NCI-H345 (cell line): ENCODE measurements around the gene GPR137C.
A peak's percentile ranks its signal among the peaks of the same experiment; 100 is the strongest.
"Not testable (repeated sequence)": the region's sequence is repeated elsewhere in the genome, so short reads cannot be mapped to it uniquely, and the experiment has no call there.

Experiments used
- DNase-seq: peaks from one replicate; lab custom pipeline; 2025; lab: John Stamatoyannopoulos, UW

GPR137C gene

DNA sequence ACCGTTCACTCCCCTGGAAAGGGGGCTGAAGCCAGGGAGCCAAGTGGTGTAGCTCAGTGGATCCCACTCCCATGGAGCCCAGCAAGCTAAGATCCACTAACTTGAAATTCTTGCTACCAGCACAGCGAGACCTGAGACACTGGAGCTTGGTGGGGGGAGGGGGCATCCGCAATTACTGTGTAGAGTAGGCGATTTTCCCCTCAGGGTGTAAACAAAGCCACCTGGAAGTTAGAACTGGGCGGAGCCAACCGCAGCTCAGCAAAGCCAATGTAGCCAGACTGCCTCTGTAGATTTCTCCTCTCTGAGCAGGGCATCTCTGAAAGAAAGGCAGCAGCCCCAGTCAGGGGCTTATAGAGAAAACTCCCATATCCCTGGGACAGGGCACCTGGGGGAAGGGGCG is 15.8 kb downstream of the GPR137C start:
- not testable (repeated sequence) for DNase-seq

- DNase-seq: no peak
These were observed 23.2 kb downstream of the GPR137C start for GRCh38 chr14:52575858-52576257.

- DNase-seq: no peak
These were observed 30.9 kb downstream of the GPR137C start for GRCh38 chr14:52583544-52583943.

GRCh38 chr14:52589646-52590045 is 37.0 kb downstream of the GPR137C start:
- no peak for DNase-seq

- no peak for DNase-seq
These were observed 37.7 kb downstream of the GPR137C start for GRCh38 chr14:52590318-52590717.

DNA sequence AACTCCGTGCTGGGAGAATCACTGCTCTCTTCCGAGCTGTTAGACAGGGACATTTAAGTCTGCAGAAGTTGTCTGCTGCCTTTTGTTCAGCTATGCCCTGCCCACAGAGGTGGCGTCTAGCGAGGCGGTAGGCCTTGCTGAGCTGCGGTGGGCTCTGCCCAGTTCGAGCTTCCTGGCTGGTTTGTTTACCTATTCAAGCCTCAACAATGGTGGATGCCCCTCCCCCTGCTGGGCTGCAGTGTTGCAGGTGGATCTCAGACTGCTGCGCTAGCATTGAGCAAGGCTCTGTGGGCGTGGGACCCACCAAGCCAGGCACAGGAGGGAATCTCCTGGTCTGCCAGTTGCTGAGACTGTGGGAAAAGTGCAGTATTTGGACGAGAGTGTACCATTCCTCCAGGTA is 43.7 kb downstream of the GPR137C start:
- peak; percentile 94 for DNase-seq

DNA sequence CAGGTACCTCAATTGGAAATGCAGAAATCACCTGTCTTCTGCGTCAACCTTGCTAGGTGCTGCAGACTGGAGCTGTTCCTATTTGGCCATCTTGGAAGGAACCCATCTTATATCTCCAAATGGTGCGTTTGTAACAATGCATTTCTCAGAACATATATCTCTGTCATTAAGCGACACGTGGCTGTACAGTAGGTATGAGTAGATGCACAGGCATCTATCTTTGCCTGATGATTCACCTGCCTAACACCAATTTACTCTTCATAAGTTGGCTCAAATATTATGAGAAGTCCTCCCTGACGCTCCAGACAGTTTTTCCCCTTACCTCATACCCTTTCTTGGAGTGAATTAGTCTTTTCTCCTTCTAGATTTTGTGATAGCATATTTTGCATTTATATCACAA is 44.2 kb downstream of the GPR137C start:
- DNase-seq: no peak

- no peak for DNase-seq
These were observed 45.9 kb downstream of the GPR137C start for GRCh38 chr14:52598568-52598967.

GRCh38 chr14:52599974-52600373 is 47.3 kb downstream of the GPR137C start:
- no peak for DNase-seq

DNA sequence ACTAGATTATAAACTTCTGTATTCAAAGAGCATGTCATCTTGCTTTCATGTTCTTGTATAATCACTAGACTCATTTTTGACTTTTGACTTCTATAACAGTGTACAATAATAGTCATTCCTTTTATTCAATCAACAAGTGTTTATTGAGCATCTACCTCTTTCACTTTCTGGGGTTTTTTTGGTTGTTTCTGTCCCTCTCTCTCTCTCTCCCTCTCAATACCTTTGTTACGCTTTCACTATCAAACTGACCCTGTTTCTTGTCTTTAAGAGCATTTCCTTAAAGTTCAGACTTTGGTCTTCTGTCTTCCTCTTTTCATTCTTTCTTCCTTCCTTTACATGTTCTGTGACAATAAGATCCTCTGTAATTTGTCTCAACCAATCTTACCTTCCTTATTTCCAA is 49.5 kb downstream of the GPR137C start:
- no peak for DNase-seq

- no peak for DNase-seq
These were observed 54.4 kb downstream of the GPR137C start for GRCh38 chr14:52607061-52607460.

- no peak for DNase-seq
These were observed 56.9 kb downstream of the GPR137C start for GRCh38 chr14:52609445-52610044.

DNA sequence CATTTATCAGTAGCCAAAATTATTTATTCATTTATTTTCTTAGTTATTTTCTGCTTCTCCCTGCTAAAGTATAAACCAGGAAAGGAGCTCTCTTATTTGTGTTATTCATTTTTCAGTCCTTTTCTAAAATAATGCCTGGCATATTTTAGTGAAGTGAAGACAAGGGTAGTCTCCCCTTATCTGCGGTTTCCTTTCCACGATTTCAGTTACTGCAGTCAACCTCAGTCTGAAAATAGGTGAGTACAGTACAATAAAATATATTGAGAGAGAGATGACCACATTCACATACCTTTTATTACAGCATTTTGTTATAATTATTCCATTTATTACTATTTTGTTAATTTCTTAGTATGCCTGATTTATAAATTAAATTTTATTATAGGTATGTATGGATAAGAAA is 57.6 kb downstream of the GPR137C start:
- DNase-seq: no peak

DNA sequence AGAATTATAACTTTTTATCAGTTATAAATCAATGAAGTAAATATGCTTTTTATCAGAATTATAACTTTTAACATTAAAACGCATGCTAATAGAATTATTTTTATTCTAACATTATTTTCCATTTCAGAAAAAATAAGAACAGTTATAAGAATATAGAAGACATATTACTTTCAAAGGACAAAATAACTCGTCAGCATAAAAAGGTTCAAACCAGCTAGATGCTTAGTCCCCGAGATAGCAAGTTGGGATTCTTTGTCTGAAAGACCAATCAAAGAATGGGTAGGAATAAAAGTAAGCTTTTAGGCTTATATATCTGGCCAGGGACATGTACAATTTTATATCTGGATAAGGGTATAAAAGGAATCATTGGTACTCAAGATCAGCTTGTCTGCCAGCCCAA is 66.0 kb downstream of the GPR137C start:
- no peak for DNase-seq

DNA sequence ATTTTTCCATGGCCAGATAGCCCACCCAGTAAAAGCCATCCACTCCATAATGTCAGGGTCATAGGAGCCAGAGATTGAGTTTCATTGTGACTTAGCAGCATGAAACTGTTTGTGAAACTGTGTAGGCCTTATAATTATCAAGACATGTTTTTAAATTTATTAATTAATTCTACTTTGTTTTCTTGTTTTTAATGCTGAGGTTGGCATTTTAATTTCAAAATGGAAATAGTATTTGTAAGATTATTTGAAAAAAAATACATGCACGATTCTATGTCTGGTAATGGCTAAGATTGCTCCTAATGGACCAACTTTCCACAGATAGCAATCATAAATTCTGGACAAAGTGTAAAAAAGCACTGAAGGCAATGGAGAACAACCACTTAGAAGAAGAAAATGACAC is 67.1 kb downstream of the GPR137C start:
- DNase-seq: no peak

- no peak for DNase-seq
These were observed 87.5 kb downstream of the GPR137C start for GRCh38 chr14:52640137-52640536.

DNA sequence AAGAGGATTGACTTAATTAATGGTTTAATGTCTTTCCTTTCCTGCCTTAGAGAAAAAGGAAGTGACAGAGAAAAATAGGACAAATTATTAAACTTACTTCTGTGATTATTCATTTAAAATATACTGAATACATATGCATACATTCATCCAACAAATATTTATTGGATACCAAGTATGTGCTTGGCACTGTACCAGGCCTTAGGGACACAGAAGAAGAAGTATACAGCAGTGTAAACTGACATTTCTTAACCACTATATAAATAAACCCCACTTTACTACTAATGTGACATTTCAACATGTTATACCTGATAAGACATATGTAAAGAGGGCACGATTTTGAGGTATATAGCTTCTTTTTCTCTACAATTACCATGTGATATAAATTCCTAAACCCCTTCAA is 89.1 kb downstream of the GPR137C start:
- no peak for DNase-seq

- no peak for DNase-seq
These were observed 96.9 kb downstream of the GPR137C start for GRCh38 chr14:52649511-52649910.

- DNase-seq: no peak
These were observed 98.1 kb downstream of the GPR137C start for GRCh38 chr14:52650774-52651173.

DNA sequence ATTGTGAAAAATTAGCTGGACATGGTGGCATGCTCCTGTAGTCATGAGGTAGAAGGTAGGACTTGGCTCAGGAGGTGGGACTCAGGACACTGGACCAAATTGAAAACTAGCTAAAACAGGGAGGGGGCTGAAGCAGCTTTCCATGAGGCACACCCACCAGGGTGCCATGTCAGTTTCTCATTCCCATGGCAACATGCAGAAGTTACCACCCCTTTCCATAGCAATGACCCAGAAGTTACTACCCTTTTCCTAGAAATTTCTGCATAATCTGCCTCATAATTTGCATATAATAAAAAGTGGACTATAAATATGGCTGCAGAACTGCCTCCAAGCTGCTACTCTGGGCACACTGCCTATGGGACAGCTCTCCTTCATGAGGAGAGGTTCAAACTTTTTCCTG is 104.3 kb downstream of the GPR137C start:
- no peak for DNase-seq

DNA sequence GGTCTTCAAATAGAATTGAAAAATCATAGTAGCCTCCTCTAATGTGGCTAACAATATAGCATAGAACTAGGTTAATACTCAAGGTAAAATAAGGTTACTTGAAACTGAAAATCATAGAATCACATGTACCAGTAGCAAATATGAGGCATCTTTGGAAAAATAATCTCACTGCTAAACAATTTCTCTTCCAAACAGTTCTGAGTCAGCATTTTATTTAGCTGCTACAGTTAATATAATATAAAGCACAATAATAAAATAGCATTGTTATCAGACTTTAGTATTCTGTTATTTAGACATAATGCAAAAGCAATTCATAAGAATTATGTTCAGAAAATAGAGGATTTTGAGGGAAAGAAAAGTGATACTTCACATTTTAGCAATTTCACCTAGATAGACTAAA is 107.7 kb downstream of the GPR137C start:
- DNase-seq: no peak

- DNase-seq: no peak
These were observed 108.2 kb downstream of the GPR137C start for GRCh38 chr14:52660832-52661231.

DNA sequence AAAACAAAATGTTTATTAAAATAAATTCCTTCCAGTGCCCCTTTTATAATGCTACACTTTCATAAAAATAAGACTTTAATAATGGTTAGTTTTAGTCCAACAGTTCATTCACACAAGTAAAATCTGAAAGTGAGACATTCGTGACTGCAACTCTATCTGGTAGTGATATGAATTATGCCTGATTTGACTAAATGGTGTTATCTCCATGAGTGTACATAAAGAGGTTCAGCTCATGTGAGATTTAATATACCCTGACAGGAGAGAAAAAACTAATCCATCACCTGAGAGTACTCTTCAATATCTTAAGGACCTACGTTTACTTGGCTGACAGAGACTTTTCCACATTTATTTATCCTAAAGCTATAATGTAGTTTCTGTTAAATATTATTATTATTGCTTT is 108.7 kb downstream of the GPR137C start:
- no peak for DNase-seq

DNA sequence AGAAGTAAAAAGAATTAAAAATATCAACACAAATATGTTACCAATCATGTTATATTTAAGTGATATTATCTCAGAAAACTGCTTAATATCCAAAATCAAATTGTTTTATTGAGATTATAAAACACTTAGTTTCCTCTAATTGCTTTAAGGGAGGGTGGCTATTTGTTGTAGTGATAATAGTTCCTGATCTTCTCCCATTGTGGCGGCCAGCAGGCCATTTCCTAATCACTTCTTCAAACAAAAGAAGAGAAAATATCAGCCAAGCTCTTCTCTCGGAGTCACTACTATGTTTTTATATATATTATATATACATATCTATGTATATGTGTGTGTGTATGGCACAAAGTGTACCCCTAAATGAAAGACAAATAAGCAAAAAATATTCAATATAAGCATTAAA is 111.2 kb downstream of the GPR137C start:
- DNase-seq: no peak

GRCh38 chr14:52678591-52678990 is 126.0 kb downstream of the GPR137C start:
- DNase-seq: no peak
